BE2C (cell line): Measurements from ENCODE around the gene RAPGEF1.

ENCODE experiments used
- DNase-seq: peaks from one replicate; pipeline ENCODE4 v3.0.0-alpha.2; 2020
- H3K27me3 ChIP-seq: fragments of 250-450 bp; sonication (Bioruptor Pico); 2 replicates; pipeline ENCODE4 v1.5.1; 2020; ENCODE audit warnings: mild to moderate bottlenecking
- H3K36me3 ChIP-seq: fragments of 250-450 bp; sonication (Bioruptor Pico); 2 replicates; pipeline ENCODE4 v1.5.1; 2020; ENCODE audit warnings: mild to moderate bottlenecking
- H3K4me1 ChIP-seq: fragments of 250-450 bp; sonication (Bioruptor Pico); 2 replicates; pipeline ENCODE4 v1.5.1; 2020
- H3K4me3 ChIP-seq: 2 replicates; pipeline ENCODE4 v1.5.1; 2011; ENCODE audit warnings: low read depth, low read length
- H3K9me3 ChIP-seq: fragments of 250-450 bp; sonication (Bioruptor Pico); 2 replicates; pipeline ENCODE4 v1.5.1; 2020
- TF ChIP-seq, protein P1 (sequence below): IDR thresholded peaks from 2 replicates; pipeline ENCODE4 v1.5.1; 2012; ENCODE audit warnings: mild to moderate bottlenecking, low read depth, low read length

Gene RAPGEF1

DNA sequence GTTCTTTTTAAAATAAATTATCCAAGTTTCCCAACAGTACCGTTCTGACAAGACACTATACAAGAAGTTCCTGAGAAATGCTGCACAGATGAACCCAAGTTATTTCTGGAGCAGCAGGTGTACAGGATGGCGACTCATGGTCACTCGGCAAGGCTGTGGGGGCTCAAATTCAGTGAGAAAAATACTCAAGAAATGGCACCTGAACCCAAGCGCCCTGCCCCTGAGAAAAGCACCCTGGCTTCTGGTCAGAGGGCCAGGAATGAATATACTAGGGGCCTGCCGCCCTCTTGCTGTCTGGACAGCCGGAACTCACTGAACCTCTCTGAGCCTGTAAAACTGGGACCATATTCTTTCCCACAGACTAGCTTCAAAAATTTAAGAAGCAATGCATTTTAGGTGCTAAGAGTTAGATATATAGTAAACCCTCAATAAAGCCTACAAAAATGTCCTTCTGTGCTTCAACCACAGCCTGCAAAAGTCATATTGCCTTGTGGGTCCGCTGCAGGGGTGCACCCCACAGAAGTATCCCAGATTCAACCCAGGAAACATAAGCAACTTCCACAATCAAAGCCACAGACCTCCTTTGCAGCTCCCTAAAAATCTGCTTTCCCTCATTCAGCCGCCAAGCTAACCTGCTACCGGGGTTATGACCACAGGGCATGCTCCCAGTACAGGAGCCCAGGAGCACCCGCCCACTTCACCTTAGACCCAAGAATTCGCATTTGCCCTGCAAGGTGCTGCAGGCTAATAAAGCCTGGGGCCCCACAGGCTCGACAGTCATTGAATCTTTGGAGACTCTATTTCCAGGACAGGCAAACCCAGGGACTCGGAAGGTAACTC, 1.4 kb downstream of the RAPGEF1 start:
- no peaks in the 10 kb centered on the region for H3K36me3 ChIP-seq
- no peak for DNase-seq
- TF ChIP-seq, protein P1, sequence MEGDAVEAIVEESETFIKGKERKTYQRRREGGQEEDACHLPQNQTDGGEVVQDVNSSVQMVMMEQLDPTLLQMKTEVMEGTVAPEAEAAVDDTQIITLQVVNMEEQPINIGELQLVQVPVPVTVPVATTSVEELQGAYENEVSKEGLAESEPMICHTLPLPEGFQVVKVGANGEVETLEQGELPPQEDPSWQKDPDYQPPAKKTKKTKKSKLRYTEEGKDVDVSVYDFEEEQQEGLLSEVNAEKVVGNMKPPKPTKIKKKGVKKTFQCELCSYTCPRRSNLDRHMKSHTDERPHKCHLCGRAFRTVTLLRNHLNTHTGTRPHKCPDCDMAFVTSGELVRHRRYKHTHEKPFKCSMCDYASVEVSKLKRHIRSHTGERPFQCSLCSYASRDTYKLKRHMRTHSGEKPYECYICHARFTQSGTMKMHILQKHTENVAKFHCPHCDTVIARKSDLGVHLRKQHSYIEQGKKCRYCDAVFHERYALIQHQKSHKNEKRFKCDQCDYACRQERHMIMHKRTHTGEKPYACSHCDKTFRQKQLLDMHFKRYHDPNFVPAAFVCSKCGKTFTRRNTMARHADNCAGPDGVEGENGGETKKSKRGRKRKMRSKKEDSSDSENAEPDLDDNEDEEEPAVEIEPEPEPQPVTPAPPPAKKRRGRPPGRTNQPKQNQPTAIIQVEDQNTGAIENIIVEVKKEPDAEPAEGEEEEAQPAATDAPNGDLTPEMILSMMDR, result no peak
- no peaks in the 10 kb centered on the region; the same call in 1 of the 2 replicates for H3K9me3 ChIP-seq
- H3K4me3 ChIP-seq, result peak overlapping the region; percentile 71
- peaks cover 10% of the 10 kb centered on the region for H3K4me1 ChIP-seq
- H3K27me3 ChIP-seq, result no peaks in the 10 kb centered on the region

DNA sequence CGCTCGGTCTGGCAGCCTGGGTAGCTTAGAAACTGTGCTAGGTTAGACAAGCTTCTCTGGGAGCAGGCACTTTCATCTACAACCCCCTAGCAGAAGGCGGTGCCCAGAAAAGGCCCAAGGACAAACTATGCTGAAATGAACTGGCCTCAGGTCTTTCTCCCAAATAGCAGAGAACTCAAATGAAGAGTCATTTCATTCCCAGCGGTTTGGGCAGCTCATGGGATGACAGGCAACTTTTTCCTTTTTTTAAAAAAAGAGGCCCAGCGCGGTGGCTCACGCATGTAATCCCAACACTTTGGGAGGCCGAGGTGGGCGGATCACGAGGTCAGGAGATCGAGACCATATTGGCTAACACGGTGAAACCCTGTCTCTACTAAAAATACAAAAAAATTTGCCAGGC, 2.5 kb downstream of the RAPGEF1 start:
- TF ChIP-seq, protein P1, result no peak
- Histone ChIP-seq H3K27me3 (no peaks in the 10 kb centered on the region), H3K9me3 (no peaks in the 10 kb centered on the region; the same call in 1 of the 2 replicates), H3K4me3 (no peak overlapping the region), H3K4me1 (peaks cover 16% of the 10 kb centered on the region), H3K36me3 (no peaks in the 10 kb centered on the region)
- no peak for DNase-seq

DNA sequence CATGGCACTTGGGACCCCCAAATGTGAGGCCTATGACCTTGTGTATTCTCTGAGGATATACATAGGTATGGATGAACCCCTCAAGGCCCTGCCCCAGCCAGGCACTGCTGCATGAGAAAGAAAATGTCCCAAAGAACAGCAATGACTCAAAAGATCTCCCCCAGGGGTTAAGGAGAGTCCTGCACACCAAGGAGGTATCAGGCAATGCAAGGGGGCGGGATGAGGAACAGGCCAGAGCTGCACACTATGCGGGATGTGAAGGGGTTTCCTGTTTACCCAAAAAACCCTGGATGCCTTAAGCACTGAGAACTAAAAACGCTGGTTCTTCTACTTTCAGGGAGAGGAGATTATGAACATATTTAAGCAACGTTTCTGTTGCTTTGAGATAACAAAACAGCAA, 3.4 kb downstream of the RAPGEF1 start:
- Histone ChIP-seq H3K4me3 (no peak overlapping the region), H3K27me3 (no peaks in the 10 kb centered on the region), H3K36me3 (no peaks in the 10 kb centered on the region), H3K4me1 (peaks cover 18% of the 10 kb centered on the region), H3K9me3 (no peaks in the 10 kb centered on the region; the same call in 1 of the 2 replicates)
- TF ChIP-seq, protein P1, result no peak
- DNase-seq, result no peak

GRCh38 chr9:131735238-131736128, 4.4 kb downstream of the RAPGEF1 start:
- no peak for DNase-seq
- Histone ChIP-seq H3K27me3 (no peaks in the 10 kb centered on the region), H3K36me3 (no peaks in the 10 kb centered on the region), H3K9me3 (no peaks in the 10 kb centered on the region; the same call in 1 of the 2 replicates), H3K4me3 (no peak overlapping the region), H3K4me1 (peaks cover 18% of the 10 kb centered on the region)
- TF ChIP-seq, protein P1, result no peak

DNA sequence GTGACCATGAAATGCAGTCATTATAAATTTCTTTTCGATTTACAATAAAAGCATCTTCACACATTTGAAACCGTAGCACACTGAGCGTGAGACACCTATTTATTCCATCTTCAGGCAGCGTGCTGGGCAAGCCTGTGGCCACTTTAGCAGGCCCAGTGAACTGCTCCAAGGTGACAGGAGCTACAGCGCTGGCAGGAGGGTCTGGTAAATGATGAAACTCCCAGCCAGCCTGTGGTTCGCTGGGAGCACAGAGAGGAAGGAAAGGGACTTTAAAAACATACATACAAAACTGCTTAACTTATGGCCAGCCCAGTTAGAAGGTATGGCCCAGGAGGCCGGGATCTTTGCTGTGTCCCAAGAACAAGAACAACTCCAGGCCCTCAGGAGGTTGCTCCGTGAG, 5.1 kb downstream of the RAPGEF1 start:
- Histone ChIP-seq H3K36me3 (no peaks in the 10 kb centered on the region), H3K4me3 (no peak overlapping the region), H3K27me3 (no peaks in the 10 kb centered on the region), H3K4me1 (peaks cover 18% of the 10 kb centered on the region), H3K9me3 (no peaks in the 10 kb centered on the region; the same call in 1 of the 2 replicates)
- peak; percentile 30 for DNase-seq
- TF ChIP-seq, protein P1, result no peak
